NCI-H2196 (cell line): ENCODE results near the gene SPDYE2.
"Not testable (repeated sequence)": the region's sequence is repeated elsewhere in the genome, so short reads cannot be mapped to it uniquely, and the experiment has no call there.

Experiments used
- DNase-seq: peaks from one replicate; lab custom pipeline; 2025; ENCODE audit not compliant: unreplicated experiment; lab: John Stamatoyannopoulos, UW

The SPDYE2 gene

GRCh38 chr7:102550808-102551422, at the start of gene SPDYE2:
TSS of gene SPDYE2 (plus strand) at chr7:102551226. CDS start at chr7:102553256, 2,030 bp downstream.
- not testable (repeated sequence) for DNase-seq

- not testable (repeated sequence) for DNase-seq
Observed at GRCh38 chr7:102503141-102503540, 47.9 kb upstream of the SPDYE2 start.

GRCh38 chr7:102505298-102506185, 45.5 kb upstream of the SPDYE2 start:
- not testable (repeated sequence) for DNase-seq

GRCh38 chr7:102507410-102508088, 43.5 kb upstream of the SPDYE2 start:
- not testable (repeated sequence) for DNase-seq

- DNase-seq = not testable (repeated sequence)
Observed at GRCh38 chr7:102510575-102510974, 40.5 kb upstream of the SPDYE2 start.

GRCh38 chr7:102511860-102512522, 39.0 kb upstream of the SPDYE2 start:
- DNase-seq = not testable (repeated sequence)

- DNase-seq = not testable (repeated sequence)
Observed at GRCh38 chr7:102512642-102513221, 38.3 kb upstream of the SPDYE2 start.

- DNase-seq = not testable (repeated sequence)
Observed at GRCh38 chr7:102514881-102515721, 35.9 kb upstream of the SPDYE2 start.

GRCh38 chr7:102515889-102516288, 35.1 kb upstream of the SPDYE2 start:
- not testable (repeated sequence) for DNase-seq

GRCh38 chr7:102516951-102517350, 34.1 kb upstream of the SPDYE2 start:
- DNase-seq = not testable (repeated sequence)

GRCh38 chr7:102517550-102518147, 33.4 kb upstream of the SPDYE2 start, which contains the start of gene RASA4B:
TSS of gene RASA4B (minus strand) at chr7:102517777. CDS start at chr7:102517710, 67 bp downstream.
- not testable (repeated sequence) for DNase-seq

GRCh38 chr7:102520797-102521196, 30.2 kb upstream of the SPDYE2 start:
- DNase-seq = not testable (repeated sequence)

GRCh38 chr7:102524803-102525202, 26.2 kb upstream of the SPDYE2 start:
- not testable (repeated sequence) for DNase-seq

- not testable (repeated sequence) for DNase-seq
Observed at GRCh38 chr7:102527182-102527581, 23.8 kb upstream of the SPDYE2 start.

- DNase-seq = not testable (repeated sequence)
Observed at GRCh38 chr7:102527822-102528793, 22.9 kb upstream of the SPDYE2 start.

- not testable (repeated sequence) for DNase-seq
Observed at GRCh38 chr7:102531583-102531982, 19.4 kb upstream of the SPDYE2 start.

GRCh38 chr7:102532127-102532526, 18.9 kb upstream of the SPDYE2 start:
- not testable (repeated sequence) for DNase-seq
